K562 (cell line): ENCODE data around the gene EHBP1. TPM values are rescaled to one million over a fixed set of nuclear protein-coding genes. Genes with fewer than 3 reads are reported as not detected.
A peak's percentile ranks its signal among the peaks of the same experiment; 100 is the strongest.

Source experiments
- ATAC-seq: fragments of 200-7000 bp; cut with Tn5 transposase; 3 replicates; pipeline ENCODE4 v1.9.1; 2020; ENCODE audit warnings: moderate library complexity
- BruUV-seq: library from RNA; stranded (reverse); fragments of 400-500 nt; replicated peaks from 2 replicates; lab custom pipeline; 2021; lab: Mats Ljungman, UMichigan
- CTCF ChIA-PET: fragments of 300-600 bp; formaldehyde crosslinking; extraction: SDS; loops from one replicate; lab custom pipeline; 2021; ENCODE audit warnings: low intra/inter-chr PET ratio; lab: Yijun Ruan, JAX
- POLR2A ChIA-PET: fragments of 300-600, 350-650 bp; sonication (Branson Sonifier 250); formaldehyde crosslinking; extraction: SDS; loops from one replicate; lab custom pipeline; 2021; ENCODE audit warnings: antibody characterized with exemption, inconsistent platforms; lab: Yijun Ruan, JAX
- DNase-seq, 4 experiments: peaks; one replicate each; pipeline versions ENCODE4 v3.0.0 to v3.0.0-alpha.2; 2011 to 2018; ENCODE audit warnings: low spot score in 3 of 4, mixed read lengths in 3 of 4; ENCODE audit errors: extremely low read depth in 1 of 4
- FAIRE-seq: peaks from 2 replicates; lab custom pipeline; 2011; peaks lifted over from hg19 to GRCh38; lab: Jason Lieb, UNC
- H2AFZ ChIP-seq: 2 replicates; pipeline ENCODE4 v1.6.0; 2011; ENCODE audit warnings: low read depth, low read length, control low read depth, inconsistent platforms
- H3K27ac ChIP-seq: fragments of 200-600 bp; 3 replicates; pipeline ENCODE4 v1.8.0; 2011; ENCODE audit warnings: low read depth, mild to moderate bottlenecking, control low read depth, inconsistent platforms, low read length, moderate library complexity, mixed read lengths; ENCODE audit errors: extremely low read depth
- H3K27me3 ChIP-seq, 2 experiments: fragments of 300-600 bp in 1 of 2; 2 replicates in 1 of 2; 3 replicates in 1 of 2; pipeline versions ENCODE4 v1.6.0 to v1.8.0; 2011; ENCODE audit warnings: inconsistent platforms in 2 of 2, low read length in 2 of 2, mild to moderate bottlenecking in 1 of 2, mixed read lengths in 1 of 2, moderate library complexity in 1 of 2; ENCODE audit not compliant: control insufficient read depth in 2 of 2, insufficient read depth in 2 of 2
- H3K36me3 ChIP-seq: fragments of 300-600 bp; 3 replicates; pipeline ENCODE4 v1.8.0; 2011; ENCODE audit warnings: mild to moderate bottlenecking, low read length, inconsistent platforms; ENCODE audit not compliant: control insufficient read depth, insufficient read depth
- H3K4me1 ChIP-seq, 2 experiments: fragments of 200-600 bp in 1 of 2; replicated peaks in 1 of 2; 2 replicates in 1 of 2; 3 replicates in 1 of 2; pipeline versions ENCODE4 v1.5.1 to v1.8.0; 2011; ENCODE audit warnings: inconsistent platforms in 2 of 2, low read length in 2 of 2, mild to moderate bottlenecking in 1 of 2, mixed read lengths in 1 of 2, moderate library complexity in 1 of 2; ENCODE audit not compliant: control insufficient read depth in 2 of 2, insufficient read depth in 2 of 2
- H3K4me2 ChIP-seq: 2 replicates; pipeline ENCODE4 v1.6.1; 2011; ENCODE audit warnings: low read length, control low read depth, inconsistent platforms, mixed read lengths; ENCODE audit not compliant: insufficient read depth
- H3K4me3 ChIP-seq: fragments of 200-600 bp; sonication (generic), shearing (Covaris generic); 2 replicates; pipeline ENCODE4 v1.5.1; 2016; ENCODE audit warnings: control low read depth, inconsistent platforms
- H3K79me2 ChIP-seq: fragments of 200-600 bp; 3 replicates; pipeline ENCODE4 v1.8.0; 2011; ENCODE audit warnings: low read length, inconsistent platforms; ENCODE audit not compliant: control insufficient read depth, insufficient read depth
- H3K9ac ChIP-seq, 2 experiments: 2 replicates each; pipeline versions ENCODE4 v1.6.0 to v1.6.1; 2011; ENCODE audit warnings: low read depth in 2 of 2, low read length in 2 of 2, control low read depth in 1 of 2, inconsistent platforms in 1 of 2, mild to moderate bottlenecking in 1 of 2, mixed read lengths in 1 of 2; ENCODE audit not compliant: insufficient read depth in 1 of 2
- H3K9me1 ChIP-seq: one replicate; pipeline ENCODE4 v1.6.0; 2011; ENCODE audit warnings: inconsistent platforms, mild to moderate bottlenecking, low read length, moderate library complexity; ENCODE audit not compliant: control insufficient read depth, insufficient read depth
- H3K9me3 ChIP-seq: replicated peaks from 2 replicates; pipeline ENCODE4 v1.5.1; 2011; ENCODE audit warnings: low read depth, low read length, inconsistent platforms; ENCODE audit not compliant: control insufficient read depth, insufficient read depth
- H4K20me1 ChIP-seq: replicated peaks from 2 replicates; pipeline ENCODE4 v1.6.1; 2011; ENCODE audit warnings: low read length, inconsistent platforms, mixed read lengths; ENCODE audit not compliant: control insufficient read depth, insufficient read depth
- E2F3 ChIP-seq: fragments of 250-450 bp; sonication (Bioruptor Pico); IDR thresholded peaks from 2 replicates; pipeline ENCODE4 v1.4.0; 2020; ENCODE audit warnings: mild to moderate bottlenecking
- EGR1 ChIP-seq: fragments of 450-650 bp; conservative IDR thresholded peaks from 2 replicates; pipeline ENCODE4 v1.6.1; 2017; ENCODE audit warnings: mild to moderate bottlenecking
- HNRNPH1 ChIP-seq: fragments of 200-400 bp; formaldehyde crosslinking; optimal IDR thresholded peaks from 2 replicates; pipeline ENCODE3; 2017; ENCODE audit warnings: low read depth, mild to moderate bottlenecking, low read length, moderate library complexity
- KDM5B ChIP-seq: fragments of 200-600 bp; sonication (generic); IDR thresholded peaks from 2 replicates; pipeline ENCODE4 v1.6.1; 2012; ENCODE audit warnings: low read depth, mild to moderate bottlenecking, moderate library complexity, low read length, control low read depth, inconsistent platforms; ENCODE audit not compliant: insufficient replicate concordance
- MCM2 ChIP-seq: fragments of 450-650 bp; IDR thresholded peaks from 2 replicates; pipeline ENCODE4 v1.6.1; 2017; ENCODE audit warnings: low read depth, mild to moderate bottlenecking
- NCOA4 ChIP-seq: fragments of 450-650 bp; IDR thresholded peaks from 2 replicates; pipeline ENCODE4 v1.6.1; 2018; ENCODE audit warnings: mild to moderate bottlenecking; ENCODE audit not compliant: partially characterized antibody
- NCOR1 ChIP-seq: fragments of 450-650 bp; IDR thresholded peaks from 2 replicates; pipeline ENCODE4 v1.6.1; 2016; ENCODE audit warnings: mild to moderate bottlenecking, moderate library complexity
- RAD51 ChIP-seq: fragments of 450-650 bp; IDR thresholded peaks from 2 replicates; pipeline ENCODE4 v1.7.1; 2016; ENCODE audit warnings: low read depth, mild to moderate bottlenecking, borderline replicate concordance
- XRCC3 ChIP-seq: fragments of 450-650 bp; IDR thresholded peaks from 2 replicates; pipeline ENCODE4 v1.6.1; 2017; ENCODE audit warnings: mild to moderate bottlenecking, moderate library complexity
- WGBS: fragments of 100-300 bp; shearing (Covaris generic); methylation state at CpG from one replicate; pipeline ENCODE4 v1.1.6; 2016; ENCODE audit warnings: low coverage, mixed read lengths; ENCODE audit not compliant: insufficient coverage; ENCODE audit errors: missing lambda C conversion rate; 5-methylcytosine and 5-hydroxymethylcytosine counted together
- in situ Hi-C: fragments of 300-500 bp; cut with MboI; formaldehyde crosslinking; loops from 4 replicates; pipeline ENCODE4 v1.15.0; 2018; ENCODE audit warnings: inconsistent platforms, mixed read lengths
- intact Hi-C: fragments of 100-400 bp; cut with micrococcal nuclease; formaldehyde crosslinking; loops from 2 replicates; pipeline ENCODE4 v1.14.2; 2022
- polyA plus RNA-seq, 8 experiments: library from polyadenylated mRNA; depleted of rRNA in 4 of 8; stranded (reverse) in 5 of 8; unstranded in 3 of 8; fragments of >200 nt; fragmentation: Nextera tagmentation in 2 of 8; fragmentation: Illumina TruSeq in 1 of 8; extraction: Ambion mirVana in 2 of 8; extraction: Trizol in 1 of 8; gene quantifications; 2 replicates each; pipeline versions ENCODE4 v1.2.1 to v1.2.3, GENCODE V29; 2011 to 2014; ENCODE audit warnings: inconsistent platforms in 1 of 8, missing spikeins in 1 of 8
- total RNA-seq, 7 experiments: library from RNA; depleted of rRNA in 6 of 7; stranded (reverse); fragments of >200 nt in 6 of 7; fragmentation: Illumina TruSeq in 2 of 7; extraction: Trizol in 2 of 7; gene quantifications; 2 replicates each; pipeline versions ENCODE4 v1.2.1 to v1.2.3, GENCODE V29; 2011 to 2021; ENCODE audit warnings: low replicate concordance in 1 of 7
- TF ChIP-seq, protein P1 (sequence below): fragments of 250-450 bp; sonication (Bioruptor Pico); IDR thresholded peaks from 2 replicates; pipeline ENCODE4 v1.8.0; 2021; ENCODE audit warnings: borderline replicate concordance, mild to moderate bottlenecking, moderate library complexity; ENCODE audit not compliant: poor library complexity, severe bottlenecking
- TF ChIP-seq, protein P2 (sequence below): sonication (generic); formaldehyde crosslinking; IDR thresholded peaks from 2 replicates; pipeline ENCODE4 v1.8.1; 2023; ENCODE audit warnings: mild to moderate bottlenecking, missing genetic modification reagents

The EHBP1 gene
- total and polyA plus RNA-seq, 9 of the 15 experiments (the other 6 are each of a cell fraction or from before 2014, with no cell fraction given), result 8.9 to 26.6 (median 19.3) TPM

DNA sequence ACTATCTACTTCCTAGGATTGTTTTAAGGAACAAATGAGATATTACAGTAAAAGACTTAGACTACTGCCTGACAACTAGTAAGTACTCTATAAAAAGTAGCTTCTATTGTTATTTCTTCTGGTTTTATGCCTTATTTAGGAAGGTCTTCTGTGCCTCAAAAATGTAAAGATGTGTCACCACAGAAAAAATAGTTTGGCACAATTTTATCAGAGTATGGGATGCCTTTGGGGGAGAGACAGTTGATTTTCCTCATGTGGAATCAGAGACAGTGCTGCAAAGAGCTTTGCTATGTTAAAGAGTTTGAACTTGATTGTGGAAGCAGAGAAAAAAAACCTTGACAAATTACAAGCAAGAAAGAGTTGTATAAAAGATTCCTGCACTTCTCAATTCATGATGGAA is 98.4 kb downstream of the EHBP1 start:
- BruUV-seq, result no TSS peak
- in situ Hi-C loops, result no loop called here
- H3K4me3 ChIP-seq, result no peak overlapping the region
- TF ChIP-seq NCOR1 (no peak), KDM5B (no peak), XRCC3 (no peak), EGR1 (no peak), RAD51 (no peak), NCOA4 (no peak)
- TF ChIP-seq, protein P1, sequence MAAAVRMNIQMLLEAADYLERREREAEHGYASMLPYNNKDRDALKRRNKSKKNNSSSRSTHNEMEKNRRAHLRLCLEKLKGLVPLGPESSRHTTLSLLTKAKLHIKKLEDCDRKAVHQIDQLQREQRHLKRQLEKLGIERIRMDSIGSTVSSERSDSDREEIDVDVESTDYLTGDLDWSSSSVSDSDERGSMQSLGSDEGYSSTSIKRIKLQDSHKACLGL (CRISPR knock-in tag), result no peak
- TF ChIP-seq, all 486 proteins: peak for 0
- no peak overlapping the region for H3K27ac ChIP-seq
- DNase-seq (no peak), ATAC-seq (no peak), FAIRE-seq (no peak)
- no peak overlapping the region for H3K4me2 ChIP-seq
- no peaks in the 10 kb centered on the region for H4K20me1 ChIP-seq
- no peaks in the 10 kb centered on the region for H3K9me3 ChIP-seq
- H3K9ac ChIP-seq, result no peak overlapping the region
- no peaks in the 10 kb centered on the region for H3K4me1 ChIP-seq
- H3K27me3 ChIP-seq, result no peaks in the 10 kb centered on the region
- ChIA-PET POLR2A (no interaction called here), CTCF (no interaction called here)
- H3K36me3 ChIP-seq, result no peaks in the 10 kb centered on the region
- no peak overlapping the region for H2AFZ ChIP-seq
- H3K9me1 ChIP-seq, result no peaks in the 10 kb centered on the region
- intact Hi-C loops, result no loop called here
- no peaks in the 10 kb centered on the region for H3K79me2 ChIP-seq

DNA sequence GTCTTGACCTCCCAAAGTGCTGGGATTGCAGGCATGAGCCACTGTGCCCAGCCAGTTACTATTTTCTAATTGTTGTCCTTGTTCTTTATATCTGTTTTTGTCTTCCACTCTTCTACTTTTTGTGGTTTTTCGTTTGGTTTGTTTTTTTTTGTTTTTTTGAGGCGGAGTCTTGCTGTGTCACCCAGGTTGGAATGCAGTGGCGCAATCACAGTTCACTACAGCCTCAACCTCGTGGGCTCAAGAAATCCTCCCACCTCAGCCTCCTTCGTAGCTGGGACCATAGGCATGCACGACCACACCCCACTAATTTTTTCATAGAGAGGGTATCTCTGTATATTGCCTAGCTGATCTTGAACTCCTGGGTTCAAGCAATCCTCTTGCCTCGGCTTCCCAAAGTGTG is 100.7 kb downstream of the EHBP1 start:
- Histone ChIP-seq H4K20me1 (no peaks in the 10 kb centered on the region; the same call in 1 of the 2 replicates), H3K9me1 (no peaks in the 10 kb centered on the region), H3K4me1 (no peaks in the 10 kb centered on the region), H3K4me2 (no peak overlapping the region), H3K79me2 (no peaks in the 10 kb centered on the region), H3K9ac (no peak overlapping the region), H3K27me3 (no peaks in the 10 kb centered on the region), H3K27ac (no peak overlapping the region), H3K4me3 (no peak overlapping the region), H2AFZ (no peak overlapping the region), H3K36me3 (no peaks in the 10 kb centered on the region), H3K9me3 (no peaks in the 10 kb centered on the region)
- CTCF ChIA-PET, result no interaction called here
- 63% methylated on average over 7 of the region's 7 CpGs for WGBS
- no TSS peak for BruUV-seq
- in situ Hi-C loops, result no loop called here
- FAIRE-seq (peak; percentile 46), ATAC-seq (no peak), DNase-seq (no peak)
- intact Hi-C loops, result no loop called here
- POLR2A ChIA-PET, result no interaction called here
- no peak for TF ChIP-seq E2F3 (CRISPR knock-in tag)
- no peak for TF ChIP-seq MCM2
- TF ChIP-seq, protein P2, sequence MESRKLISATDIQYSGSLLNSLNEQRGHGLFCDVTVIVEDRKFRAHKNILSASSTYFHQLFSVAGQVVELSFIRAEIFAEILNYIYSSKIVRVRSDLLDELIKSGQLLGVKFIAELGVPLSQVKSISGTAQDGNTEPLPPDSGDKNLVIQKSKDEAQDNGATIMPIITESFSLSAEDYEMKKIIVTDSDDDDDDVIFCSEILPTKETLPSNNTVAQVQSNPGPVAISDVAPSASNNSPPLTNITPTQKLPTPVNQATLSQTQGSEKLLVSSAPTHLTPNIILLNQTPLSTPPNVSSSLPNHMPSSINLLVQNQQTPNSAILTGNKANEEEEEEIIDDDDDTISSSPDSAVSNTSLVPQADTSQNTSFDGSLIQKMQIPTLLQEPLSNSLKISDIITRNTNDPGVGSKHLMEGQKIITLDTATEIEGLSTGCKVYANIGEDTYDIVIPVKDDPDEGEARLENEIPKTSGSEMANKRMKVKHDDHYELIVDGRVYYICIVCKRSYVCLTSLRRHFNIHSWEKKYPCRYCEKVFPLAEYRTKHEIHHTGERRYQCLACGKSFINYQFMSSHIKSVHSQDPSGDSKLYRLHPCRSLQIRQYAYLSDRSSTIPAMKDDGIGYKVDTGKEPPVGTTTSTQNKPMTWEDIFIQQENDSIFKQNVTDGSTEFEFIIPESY (CRISPR knock-in tag), result 0 out of 2 replicates have a peak, but pooled peaks have one; percentile 35
- no peak for TF ChIP-seq HNRNPH1
